ENCODE results near the gene DEFB114.

The DEFB114 gene

GRCh38 chr6:49919935-49920644 is 43.9 kb downstream of the DEFB114 start:
- H3K27ac Mint-ChIP-seq: no peak overlapping the region
- DNase-seq (ENCODE audit: low spot score): no peak
- no peaks in the 10 kb centered on the region for H3K9me3 Mint-ChIP-seq
- no peak overlapping the region for H3K4me3 Mint-ChIP-seq
- no peaks in the 10 kb centered on the region for H3K36me3 Mint-ChIP-seq (ENCODE audit: low read depth)
- H3K27me3 Mint-ChIP-seq (ENCODE audit: low read depth): no peaks in the 10 kb centered on the region
- H3K4me1 Mint-ChIP-seq (ENCODE audit: low read depth): no peaks in the 10 kb centered on the region

DNA sequence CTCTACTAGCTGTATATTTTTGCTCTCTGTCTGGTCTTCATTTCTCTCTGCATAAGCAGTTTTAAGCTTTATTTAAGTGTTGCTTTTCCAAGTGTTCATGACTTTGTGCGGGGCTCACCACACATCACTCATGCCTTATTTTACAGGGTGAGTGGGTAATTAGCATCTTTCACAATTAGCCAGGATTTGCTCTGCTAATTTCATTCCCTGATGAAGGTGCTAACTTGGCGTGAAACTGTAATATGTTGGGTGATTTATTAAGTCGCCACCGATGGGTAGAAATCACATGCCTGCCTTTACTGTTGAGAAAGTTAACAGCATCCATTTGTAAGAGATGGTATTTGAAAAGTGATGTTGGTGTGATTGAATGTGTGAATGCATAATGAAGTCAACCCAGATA is 44.7 kb downstream of the DEFB114 start:
- DNase-seq (ENCODE audit: low spot score): no peak
- H3K27ac Mint-ChIP-seq: no peak overlapping the region
- no peaks in the 10 kb centered on the region for H3K4me1 Mint-ChIP-seq (ENCODE audit: low read depth)
- no peaks in the 10 kb centered on the region for H3K27me3 Mint-ChIP-seq (ENCODE audit: low read depth)
- no peaks in the 10 kb centered on the region for H3K9me3 Mint-ChIP-seq
- H3K36me3 Mint-ChIP-seq (ENCODE audit: low read depth): no peaks in the 10 kb centered on the region
- H3K4me3 Mint-ChIP-seq: no peak overlapping the region

DNA sequence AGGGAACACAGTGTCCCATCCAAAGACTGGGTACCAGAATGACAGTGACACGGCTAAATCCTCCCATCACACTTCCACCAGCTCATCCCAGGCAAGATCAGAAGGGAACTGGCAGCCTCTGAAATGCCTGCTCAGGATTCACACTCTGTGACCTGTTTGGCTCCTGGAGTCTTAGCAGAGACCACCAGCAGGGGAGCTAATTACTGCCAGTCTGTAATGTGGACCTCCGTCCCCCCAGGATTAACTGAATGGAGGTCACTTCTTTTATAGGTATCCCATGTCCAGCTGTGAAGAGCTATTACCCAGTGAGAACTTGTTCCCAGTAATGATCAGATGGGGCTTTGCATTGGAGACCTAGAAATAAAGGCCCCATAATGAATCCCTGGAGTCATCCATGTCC is 45.2 kb downstream of the DEFB114 start:
- H3K36me3 Mint-ChIP-seq (ENCODE audit: low read depth): no peaks in the 10 kb centered on the region
- H3K4me1 Mint-ChIP-seq (ENCODE audit: low read depth): no peaks in the 10 kb centered on the region
- no peak for DNase-seq (ENCODE audit: low spot score)
- H3K27ac Mint-ChIP-seq: no peak overlapping the region
- no peaks in the 10 kb centered on the region for H3K27me3 Mint-ChIP-seq (ENCODE audit: low read depth)
- H3K4me3 Mint-ChIP-seq: no peak overlapping the region
- H3K9me3 Mint-ChIP-seq: no peaks in the 10 kb centered on the region

DNA sequence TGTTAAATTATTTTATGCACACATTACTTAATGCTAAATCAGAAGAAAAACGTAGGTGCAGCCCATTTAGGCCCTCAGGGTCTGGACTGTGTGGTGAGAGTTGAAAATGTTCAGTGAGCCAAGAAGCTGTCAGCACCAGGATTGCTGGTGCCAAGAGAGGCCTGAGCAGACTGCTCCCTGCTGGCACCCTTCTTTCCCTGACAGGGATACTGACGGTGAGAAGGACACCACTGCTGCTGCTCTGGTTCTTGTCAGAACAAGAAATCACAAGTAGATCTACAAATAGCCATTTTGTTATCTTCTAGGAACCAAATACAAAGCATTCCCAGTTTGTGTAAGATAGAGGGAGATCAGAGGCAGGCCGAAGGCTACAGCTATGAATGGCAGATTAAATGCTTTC is 48.9 kb downstream of the DEFB114 start:
- Mint-ChIP-seq H3K27ac (no peak overlapping the region), H3K36me3 (ENCODE audit: low read depth) (no peaks in the 10 kb centered on the region), H3K4me3 (no peak overlapping the region), H3K4me1 (ENCODE audit: low read depth) (no peaks in the 10 kb centered on the region), H3K27me3 (ENCODE audit: low read depth) (no peaks in the 10 kb centered on the region), H3K9me3 (no peaks in the 10 kb centered on the region)
- no peak for DNase-seq (ENCODE audit: low spot score)

- Mint-ChIP-seq H3K4me3 (no peak overlapping the region), H3K9me3 (no peaks in the 10 kb centered on the region), H3K27me3 (ENCODE audit: low read depth) (no peaks in the 10 kb centered on the region), H3K27ac (no peak overlapping the region), H3K4me1 (ENCODE audit: low read depth) (no peaks in the 10 kb centered on the region), H3K36me3 (ENCODE audit: low read depth) (no peaks in the 10 kb centered on the region)
- DNase-seq (ENCODE audit: low spot score): no peak
These were observed 50.2 kb downstream of the DEFB114 start for GRCh38 chr6:49913636-49914375.

GRCh38 chr6:49912196-49912595 is 51.8 kb downstream of the DEFB114 start:
- Mint-ChIP-seq H3K4me3 (no peak overlapping the region), H3K27ac (no peak overlapping the region), H3K27me3 (ENCODE audit: low read depth) (no peaks in the 10 kb centered on the region), H3K9me3 (no peaks in the 10 kb centered on the region), H3K4me1 (ENCODE audit: low read depth) (no peaks in the 10 kb centered on the region), H3K36me3 (ENCODE audit: low read depth) (no peaks in the 10 kb centered on the region)
- DNase-seq (ENCODE audit: low spot score): no peak

DNA sequence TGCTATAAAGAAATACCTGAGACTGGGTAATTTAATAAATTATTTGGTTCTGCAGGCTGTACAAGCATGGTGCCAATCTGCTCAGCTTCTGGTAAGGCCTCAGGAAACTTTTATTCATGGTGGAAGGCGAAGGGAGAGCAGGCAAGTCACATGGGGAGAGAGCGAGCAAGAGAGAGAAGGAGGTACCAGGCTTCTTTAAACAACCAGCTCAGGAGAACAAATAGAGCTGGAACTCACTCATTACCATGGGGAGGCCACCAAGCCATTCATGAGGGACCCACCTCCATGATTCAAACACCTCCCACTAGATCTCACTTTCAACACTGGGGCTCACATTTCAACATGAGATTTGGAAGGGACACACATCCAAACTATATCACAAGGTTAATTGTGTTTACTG is 52.7 kb downstream of the DEFB114 start:
- no peak overlapping the region for H3K27ac Mint-ChIP-seq
- DNase-seq (ENCODE audit: low spot score): no peak
- no peaks in the 10 kb centered on the region for H3K27me3 Mint-ChIP-seq (ENCODE audit: low read depth)
- H3K4me3 Mint-ChIP-seq: no peak overlapping the region
- H3K9me3 Mint-ChIP-seq: no peaks in the 10 kb centered on the region
- no peaks in the 10 kb centered on the region for H3K4me1 Mint-ChIP-seq (ENCODE audit: low read depth)
- H3K36me3 Mint-ChIP-seq (ENCODE audit: low read depth): no peaks in the 10 kb centered on the region

Measured in T-helper 2 cell treated with Interferon-gamma antibody and Interleukin-4, amounts not matched to agents 5 μg/mL and 100 μg/mL, for 36 hours (primary cell).